DOHH2 (cell line): Measurements from ENCODE around the gene AKAP8.

ENCODE experiments used
- H3F3A ChIP-seq: fragments of 200-600 bp; sonication (generic), shearing (Covaris generic); 2 replicates; pipeline ENCODE4 v1.6.0; 2016; ENCODE audit warnings: antibody characterized with exemption, mild to moderate bottlenecking; ENCODE audit not compliant: control insufficient read depth, insufficient read depth
- H3K27ac ChIP-seq: fragments of 200-600 bp; sonication (generic); 2 replicates; pipeline ENCODE4 v1.5.1; 2014; ENCODE audit warnings: low read depth, mild to moderate bottlenecking, low read length, moderate library complexity
- H3K27me3 ChIP-seq: fragments of 200-600 bp; sonication (generic); 2 replicates; pipeline ENCODE4 v1.6.1; 2014; ENCODE audit warnings: mild to moderate bottlenecking, low read length, mixed read lengths; ENCODE audit not compliant: control insufficient read depth
- H3K36me3 ChIP-seq: fragments of 200-600 bp; sonication (generic); 2 replicates; pipeline ENCODE4 v1.6.1; 2014; ENCODE audit warnings: mild to moderate bottlenecking, low read length, moderate library complexity, mixed read lengths; ENCODE audit not compliant: control insufficient read depth
- H3K4me1 ChIP-seq: fragments of 200-600 bp; sonication (generic); 2 replicates; pipeline ENCODE4 v1.6.1; 2014; ENCODE audit warnings: mild to moderate bottlenecking, low read length, mixed read lengths; ENCODE audit not compliant: control insufficient read depth
- H3K4me2 ChIP-seq: fragments of 200-600 bp; sonication (generic); 2 replicates; pipeline ENCODE4 v1.6.0; 2014; ENCODE audit warnings: mild to moderate bottlenecking, low read length, moderate library complexity
- H3K4me3 ChIP-seq: fragments of 200-600 bp; sonication (generic); 2 replicates; pipeline ENCODE4 v1.5.1; 2014; ENCODE audit warnings: mild to moderate bottlenecking, low read length, mixed read lengths
- H3K79me2 ChIP-seq: fragments of 200-600 bp; sonication (generic); 2 replicates; pipeline ENCODE4 v1.6.1; 2014; ENCODE audit warnings: mild to moderate bottlenecking, low read length, mixed read lengths; ENCODE audit not compliant: control insufficient read depth
- H3K9me2 ChIP-seq: fragments of 200-600 bp; sonication (generic); replicated peaks from 2 replicates; pipeline ENCODE4 v1.6.1; 2014; ENCODE audit warnings: mild to moderate bottlenecking, low read length, mixed read lengths; ENCODE audit not compliant: control insufficient read depth
- H3K9me3 ChIP-seq: fragments of 200-600 bp; sonication (generic); 2 replicates; pipeline ENCODE4 v1.6.1; 2014; ENCODE audit warnings: antibody characterized with exemption, low read length, mixed read lengths; ENCODE audit not compliant: control insufficient read depth, insufficient read depth
- H4K20me1 ChIP-seq: fragments of 200-600 bp; sonication (generic); 2 replicates; pipeline ENCODE4 v1.6.0; 2014; ENCODE audit warnings: low read depth, mild to moderate bottlenecking, antibody characterized with exemption, low read length, moderate library complexity; ENCODE audit not compliant: control insufficient read depth, insufficient read depth
- EZH2phosphoT487 ChIP-seq: fragments of 200-600 bp; sonication (generic); IDR thresholded peaks from 2 replicates; pipeline ENCODE4 v1.6.1; 2017; ENCODE audit warnings: borderline replicate concordance, mild to moderate bottlenecking, antibody characterized with exemption, low read length, moderate library complexity, mixed read lengths
- TF ChIP-seq, protein P1 (sequence below): fragments of 200-600 bp; sonication (generic); IDR thresholded peaks from one replicate; pipeline ENCODE4 v1.5.1; 2014; ENCODE audit warnings: antibody characterized with exemption, mild to moderate bottlenecking, low read depth, low read length; ENCODE audit not compliant: poor library complexity, severe bottlenecking

Gene AKAP8

DNA sequence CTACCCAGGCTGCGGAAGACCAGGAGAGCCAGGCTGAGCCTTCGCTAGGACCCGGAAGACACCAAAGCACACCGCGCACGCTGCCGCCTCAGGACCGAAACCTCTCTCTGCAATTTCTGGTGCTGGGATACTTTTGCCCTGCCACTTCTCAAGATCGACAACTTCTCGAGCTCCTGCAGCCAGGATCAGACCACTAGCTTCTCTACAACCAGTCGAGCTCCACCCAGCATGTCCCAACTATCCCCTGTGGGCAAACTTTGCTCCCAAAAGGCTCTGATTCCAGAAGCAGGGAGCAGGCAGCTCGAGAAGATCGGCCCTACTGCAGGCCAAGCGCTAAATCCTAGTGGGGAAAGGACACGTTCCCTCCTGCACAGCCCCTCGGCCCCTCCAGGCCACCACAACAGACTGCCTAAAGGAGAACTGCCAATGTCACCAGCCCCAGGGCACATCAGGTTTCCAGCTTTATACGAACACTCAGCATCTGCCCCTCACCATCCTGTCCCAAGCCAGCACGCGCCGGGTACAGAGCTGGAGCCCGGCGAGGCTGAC, 979 bp downstream of the AKAP8 start:
- Histone ChIP-seq H3K27me3 (no peaks in the 10 kb centered on the region), H3F3A (peaks cover 27% of the 10 kb centered on the region), H3K36me3 (peaks cover 52% of the 10 kb centered on the region), H3K4me3 (peak overlapping the region; percentile 95), H3K9me3 (no peaks in the 10 kb centered on the region), H3K27ac (peak overlapping the region; percentile 70), H4K20me1 (peaks cover 14% of the 10 kb centered on the region; the same call in 1 of the 2 replicates), H3K4me2 (peak overlapping the region; percentile 96), H3K4me1 (peaks cover 37% of the 10 kb centered on the region), H3K79me2 (peaks cover 71% of the 10 kb centered on the region), H3K9me2 (no peaks in the 10 kb centered on the region)
- TF ChIP-seq EZH2phosphoT487: no peak
- TF ChIP-seq, protein P1, sequence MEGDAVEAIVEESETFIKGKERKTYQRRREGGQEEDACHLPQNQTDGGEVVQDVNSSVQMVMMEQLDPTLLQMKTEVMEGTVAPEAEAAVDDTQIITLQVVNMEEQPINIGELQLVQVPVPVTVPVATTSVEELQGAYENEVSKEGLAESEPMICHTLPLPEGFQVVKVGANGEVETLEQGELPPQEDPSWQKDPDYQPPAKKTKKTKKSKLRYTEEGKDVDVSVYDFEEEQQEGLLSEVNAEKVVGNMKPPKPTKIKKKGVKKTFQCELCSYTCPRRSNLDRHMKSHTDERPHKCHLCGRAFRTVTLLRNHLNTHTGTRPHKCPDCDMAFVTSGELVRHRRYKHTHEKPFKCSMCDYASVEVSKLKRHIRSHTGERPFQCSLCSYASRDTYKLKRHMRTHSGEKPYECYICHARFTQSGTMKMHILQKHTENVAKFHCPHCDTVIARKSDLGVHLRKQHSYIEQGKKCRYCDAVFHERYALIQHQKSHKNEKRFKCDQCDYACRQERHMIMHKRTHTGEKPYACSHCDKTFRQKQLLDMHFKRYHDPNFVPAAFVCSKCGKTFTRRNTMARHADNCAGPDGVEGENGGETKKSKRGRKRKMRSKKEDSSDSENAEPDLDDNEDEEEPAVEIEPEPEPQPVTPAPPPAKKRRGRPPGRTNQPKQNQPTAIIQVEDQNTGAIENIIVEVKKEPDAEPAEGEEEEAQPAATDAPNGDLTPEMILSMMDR: no peak

- Histone ChIP-seq H3K4me2 (no peak overlapping the region), H3K36me3 (peaks cover 77% of the 10 kb centered on the region), H4K20me1 (peaks cover 21% of the 10 kb centered on the region; the same call in 1 of the 2 replicates), H3K4me1 (peaks cover 21% of the 10 kb centered on the region), H3K9me3 (no peaks in the 10 kb centered on the region), H3K27me3 (no peaks in the 10 kb centered on the region), H3K4me3 (no peak overlapping the region), H3K27ac (no peak overlapping the region), H3K79me2 (peaks cover 83% of the 10 kb centered on the region), H3K9me2 (no peaks in the 10 kb centered on the region), H3F3A (no peaks in the 10 kb centered on the region)
- TF ChIP-seq, protein P1: no peak
- no peak for TF ChIP-seq EZH2phosphoT487
Observed at GRCh38 chr19:15374796-15375440, 4.7 kb downstream of the AKAP8 start.

DNA sequence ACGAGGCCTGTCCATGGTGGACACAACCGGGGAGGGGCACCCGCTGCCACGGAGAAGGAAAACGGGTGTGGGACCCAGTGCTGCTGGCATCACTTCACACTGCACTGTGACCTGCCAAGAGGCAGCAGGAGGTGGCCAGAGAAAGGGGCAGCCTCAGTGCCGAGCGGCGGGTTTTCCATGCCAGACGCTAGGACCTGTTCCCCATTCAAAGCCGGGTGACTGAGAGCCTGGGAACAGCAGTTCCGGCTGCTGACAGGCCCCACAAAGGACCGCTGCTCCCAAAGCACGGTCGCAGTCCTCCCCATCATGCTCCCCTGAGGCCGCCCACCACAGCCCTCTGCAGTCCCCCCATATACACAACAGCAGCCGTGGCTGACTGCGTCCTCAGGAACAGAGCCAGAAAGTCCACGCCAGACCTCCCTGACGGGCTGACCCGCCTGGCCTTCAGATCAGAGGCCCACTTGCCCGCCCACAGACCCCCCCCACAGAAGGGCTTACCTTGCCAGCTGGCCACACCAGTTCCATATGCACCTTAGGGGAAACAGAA, 5.4 kb downstream of the AKAP8 start:
- Histone ChIP-seq H3K79me2 (peaks cover 80% of the 10 kb centered on the region), H3K27me3 (no peaks in the 10 kb centered on the region), H3F3A (no peaks in the 10 kb centered on the region), H3K9me3 (no peaks in the 10 kb centered on the region), H4K20me1 (peaks cover 21% of the 10 kb centered on the region; the same call in 1 of the 2 replicates), H3K4me2 (no peak overlapping the region), H3K36me3 (peaks cover 85% of the 10 kb centered on the region), H3K4me1 (peaks cover 21% of the 10 kb centered on the region), H3K27ac (no peak overlapping the region), H3K9me2 (no peaks in the 10 kb centered on the region), H3K4me3 (no peak overlapping the region)
- TF ChIP-seq, protein P1: no peak
- TF ChIP-seq EZH2phosphoT487: no peak
